HEK293 (cell line): ENCODE measurements around the gene ABHD5.

Experiments
- CTCF ChIA-PET: fragments of 350-600 bp; formaldehyde crosslinking; extraction: SDS; loops from one replicate; lab custom pipeline; 2021; ENCODE audit warnings: antibody characterized with exemption; lab: Yijun Ruan, JAX
- POLR2A ChIA-PET: fragments of 300-600 bp; formaldehyde crosslinking; extraction: SDS; loops from one replicate; lab custom pipeline; 2020; ENCODE audit warnings: antibody characterized with exemption, inconsistent platforms; lab: Yijun Ruan, JAX
- H3K27ac ChIP-seq: fragments of 200-500 bp; sonication (Bioruptor generic); 2 replicates; pipeline ENCODE4 v1.5.1; 2014; ENCODE audit warnings: low read depth, low read length, control low read depth, inconsistent platforms; ENCODE audit errors: extremely low read depth
- H3K36me3 ChIP-seq, 2 experiments: fragments of 200-500 bp in 1 of 2; sonication (Bioruptor generic) in 1 of 2; 1 replicate in 1 of 2; 2 replicates in 1 of 2; pipeline ENCODE4 v1.5.1; 2014 to 2017; ENCODE audit warnings: inconsistent platforms in 2 of 2, low read length in 2 of 2; ENCODE audit not compliant: control insufficient read depth in 2 of 2, insufficient read depth in 1 of 2
- H3K4me1 ChIP-seq: fragments of 200-500 bp; sonication (Bioruptor generic); 2 replicates; pipeline ENCODE4 v1.5.1; 2014; ENCODE audit warnings: mild to moderate bottlenecking, low read length, inconsistent platforms; ENCODE audit not compliant: control insufficient read depth, insufficient read depth
- H3K4me3 ChIP-seq: 2 replicates; pipeline ENCODE4 v1.5.1; 2011; ENCODE audit warnings: low read depth, mild to moderate bottlenecking, control low read depth, low read length, moderate library complexity
- H3K9me3 ChIP-seq: fragments of 200-500 bp; sonication (Bioruptor generic); 2 replicates; pipeline ENCODE4 v1.5.1; 2014; ENCODE audit warnings: low read depth, low read length, inconsistent platforms; ENCODE audit not compliant: control insufficient read depth, insufficient read depth
- FEZF1 ChIP-seq: fragments of 450-650 bp; formaldehyde crosslinking; IDR thresholded peaks from 2 replicates; pipeline ENCODE4 v1.5.1; 2016; ENCODE audit warnings: missing biosample characterization, missing genetic modification characterization
- IKZF3 ChIP-seq: fragments of 450-650 bp; IDR thresholded peaks from 2 replicates; pipeline ENCODE4 v1.5.0; 2018; ENCODE audit warnings: missing biosample characterization, mild to moderate bottlenecking, missing genetic modification characterization, moderate library complexity
- MYNN ChIP-seq: fragments of 450-650 bp; formaldehyde crosslinking; IDR thresholded peaks from 2 replicates; pipeline ENCODE4 v1.5.1; 2016; ENCODE audit warnings: missing biosample characterization, missing genetic modification characterization, borderline replicate concordance
- SALL2 ChIP-seq: fragments of 450-650 bp; formaldehyde crosslinking; IDR thresholded peaks from 2 replicates; pipeline ENCODE4 v1.5.0; 2017; ENCODE audit warnings: missing biosample characterization, mild to moderate bottlenecking, missing genetic modification characterization, borderline replicate concordance
- TCF7L2 ChIP-seq: IDR thresholded peaks from 2 replicates; pipeline ENCODE4 v1.6.1; 2011; ENCODE audit warnings: low read depth, mild to moderate bottlenecking, inconsistent platforms, low read length, moderate library complexity, borderline replicate concordance
- ZNF223 ChIP-seq: fragments of 450-650 bp; formaldehyde crosslinking; IDR thresholded peaks from 2 replicates; pipeline ENCODE4 v1.5.1; 2016; ENCODE audit warnings: missing biosample characterization, missing genetic modification characterization
- ZNF37A ChIP-seq: fragments of 450-650 bp; IDR thresholded peaks from 2 replicates; pipeline ENCODE4 v1.5.1; 2018; ENCODE audit warnings: missing biosample characterization, missing genetic modification characterization
- ZNF513 ChIP-seq: fragments of 450-650 bp; IDR thresholded peaks from 2 replicates; pipeline ENCODE4 v1.5.1; 2018; ENCODE audit warnings: missing biosample characterization, missing genetic modification characterization
- ZNF571 ChIP-seq: fragments of 450-650 bp; formaldehyde crosslinking; IDR thresholded peaks from 2 replicates; pipeline ENCODE4 v1.5.0; 2017; ENCODE audit warnings: missing biosample characterization, missing genetic modification characterization
- ZNF600 ChIP-seq: fragments of 450-650 bp; formaldehyde crosslinking; IDR thresholded peaks from 2 replicates; pipeline ENCODE4 v1.5.1; 2016; ENCODE audit warnings: missing biosample characterization, missing genetic modification characterization
- ZNF654 ChIP-seq: fragments of 450-650 bp; formaldehyde crosslinking; IDR thresholded peaks from 2 replicates; pipeline ENCODE4 v1.5.1; 2016; ENCODE audit warnings: low read depth, missing biosample characterization, missing genetic modification characterization
- ZNF658 ChIP-seq: fragments of 450-650 bp; formaldehyde crosslinking; IDR thresholded peaks from 2 replicates; pipeline ENCODE4; 2016; ENCODE audit warnings: missing biosample characterization, missing genetic modification characterization
- TF ChIP-seq, protein P1 (sequence below): fragments of 450-650 bp; formaldehyde crosslinking; IDR thresholded peaks from 2 replicates; pipeline ENCODE4 v1.5.1; 2016; ENCODE audit warnings: missing biosample characterization, missing genetic modification characterization
- TF ChIP-seq, protein P2 (sequence below): fragments of 450-650 bp; formaldehyde crosslinking; IDR thresholded peaks from 2 replicates; pipeline ENCODE4 v1.5.1; 2016; ENCODE audit warnings: missing biosample characterization, missing genetic modification characterization

Gene ABHD5

GRCh38 chr3:43699864-43700263, 9.1 kb downstream of the ABHD5 start:
- POLR2A ChIA-PET = no interaction called here
- CTCF ChIA-PET = interaction anchor here (0.7 to 1.2 kb wide), 3 partner anchors 12 to 78 kb away, joined by 3 to 6 read pairs (median 3); no protein-coding TSS in a partner anchor
- Histone ChIP-seq H3K9me3 (no peaks in the 10 kb centered on the region), H3K4me3 (no peak overlapping the region), H3K36me3 (peaks cover 0 to 16% of the 10 kb centered on the region in 2 experiments; a peak in 1 of 3 replicates), H3K27ac (no peak overlapping the region), H3K4me1 (no peaks in the 10 kb centered on the region)
- TF ChIP-seq TCF7L2 (no peak), MYNN (tag by site-specific recombination) (no peak), ZNF223 (tag by site-specific recombination) (no peak), IKZF3 (tag by site-specific recombination) (no peak), FEZF1 (tag by site-specific recombination) (no peak), ZNF658 (tag by site-specific recombination) (no peak), SALL2 (no peak)
- TF ChIP-seq, protein P1, sequence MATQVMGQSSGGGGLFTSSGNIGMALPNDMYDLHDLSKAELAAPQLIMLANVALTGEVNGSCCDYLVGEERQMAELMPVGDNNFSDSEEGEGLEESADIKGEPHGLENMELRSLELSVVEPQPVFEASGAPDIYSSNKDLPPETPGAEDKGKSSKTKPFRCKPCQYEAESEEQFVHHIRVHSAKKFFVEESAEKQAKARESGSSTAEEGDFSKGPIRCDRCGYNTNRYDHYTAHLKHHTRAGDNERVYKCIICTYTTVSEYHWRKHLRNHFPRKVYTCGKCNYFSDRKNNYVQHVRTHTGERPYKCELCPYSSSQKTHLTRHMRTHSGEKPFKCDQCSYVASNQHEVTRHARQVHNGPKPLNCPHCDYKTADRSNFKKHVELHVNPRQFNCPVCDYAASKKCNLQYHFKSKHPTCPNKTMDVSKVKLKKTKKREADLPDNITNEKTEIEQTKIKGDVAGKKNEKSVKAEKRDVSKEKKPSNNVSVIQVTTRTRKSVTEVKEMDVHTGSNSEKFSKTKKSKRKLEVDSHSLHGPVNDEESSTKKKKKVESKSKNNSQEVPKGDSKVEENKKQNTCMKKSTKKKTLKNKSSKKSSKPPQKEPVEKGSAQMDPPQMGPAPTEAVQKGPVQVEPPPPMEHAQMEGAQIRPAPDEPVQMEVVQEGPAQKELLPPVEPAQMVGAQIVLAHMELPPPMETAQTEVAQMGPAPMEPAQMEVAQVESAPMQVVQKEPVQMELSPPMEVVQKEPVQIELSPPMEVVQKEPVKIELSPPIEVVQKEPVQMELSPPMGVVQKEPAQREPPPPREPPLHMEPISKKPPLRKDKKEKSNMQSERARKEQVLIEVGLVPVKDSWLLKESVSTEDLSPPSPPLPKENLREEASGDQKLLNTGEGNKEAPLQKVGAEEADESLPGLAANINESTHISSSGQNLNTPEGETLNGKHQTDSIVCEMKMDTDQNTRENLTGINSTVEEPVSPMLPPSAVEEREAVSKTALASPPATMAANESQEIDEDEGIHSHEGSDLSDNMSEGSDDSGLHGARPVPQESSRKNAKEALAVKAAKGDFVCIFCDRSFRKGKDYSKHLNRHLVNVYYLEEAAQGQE (tag by site-specific recombination) = no peak

- POLR2A ChIA-PET = no interaction called here
- no peaks in the 10 kb centered on the region for H3K9me3 ChIP-seq
- CTCF ChIA-PET = interaction anchor here (0.5 to 0.6 kb wide), 2 partner anchors 62 to 189 kb away, joined by 3 read pairs; no protein-coding TSS in a partner anchor
- TF ChIP-seq ZNF37A (tag by site-specific recombination) (peak; percentile 16; the same call in 1 of the 2 replicates), ZNF513 (tag by site-specific recombination) (no peak)
- peaks cover 0 to 16% of the 10 kb centered on the region in 2 experiments; a peak in 1 of 3 replicates for H3K36me3 ChIP-seq
- H3K4me1 ChIP-seq = no peaks in the 10 kb centered on the region
- no peak overlapping the region for H3K27ac ChIP-seq
- no peak overlapping the region for H3K4me3 ChIP-seq
Measured at GRCh38 chr3:43704697-43705096, 14.0 kb downstream of the ABHD5 start.

GRCh38 chr3:43706342-43706741, 15.6 kb downstream of the ABHD5 start:
- CTCF ChIA-PET = interaction anchor here (0.6 kb wide), 1 partner anchor 445 kb away, joined by 5 read pairs; no protein-coding TSS in a partner anchor
- TF ChIP-seq ZNF654 (tag by site-specific recombination) = no peak
- no peak for TF ChIP-seq ZNF571 (tag by site-specific recombination)
- TF ChIP-seq, protein P2, sequence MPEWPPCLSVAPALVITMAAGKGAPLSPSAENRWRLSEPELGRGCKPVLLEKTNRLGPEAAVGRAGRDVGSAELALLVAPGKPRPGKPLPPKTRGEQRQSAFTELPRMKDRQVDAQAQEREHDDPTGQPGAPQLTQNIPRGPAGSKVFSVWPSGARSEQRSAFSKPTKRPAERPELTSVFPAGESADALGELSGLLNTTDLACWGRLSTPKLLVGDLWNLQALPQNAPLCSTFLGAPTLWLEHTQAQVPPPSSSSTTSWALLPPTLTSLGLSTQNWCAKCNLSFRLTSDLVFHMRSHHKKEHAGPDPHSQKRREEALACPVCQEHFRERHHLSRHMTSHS = no peak
- no peak for TF ChIP-seq ZNF600 (tag by site-specific recombination)

More at GRCh38 chr3:43706342-43706741, 15.6 kb downstream of the ABHD5 start:
- Histone ChIP-seq H3K9me3 (no peaks in the 10 kb centered on the region), H3K36me3 (peaks cover 0 to 12% of the 10 kb centered on the region in 2 experiments; a peak in 1 of 3 replicates), H3K4me3 (no peak overlapping the region), H3K27ac (no peak overlapping the region), H3K4me1 (no peaks in the 10 kb centered on the region)
- POLR2A ChIA-PET = no interaction called here
